Karpas-422 (cell line): ENCODE data around the gene ANO10. TPM values are rescaled to one million over a fixed set of nuclear protein-coding genes. Genes with fewer than 3 reads are reported as not detected.
"Not testable (repeated sequence)": the region's sequence is repeated elsewhere in the genome, so short reads cannot be mapped to it uniquely, and the experiment has no call there.

Source experiments
- DNase-seq: peaks from one replicate; pipeline ENCODE4 v3.0.0-alpha.2; 2015
- H2AFZ ChIP-seq: fragments of 200-600 bp; sonication (generic); 2 replicates; pipeline ENCODE4 v1.6.1; 2014; ENCODE audit warnings: antibody characterized with exemption, low read length, mixed read lengths
- H3K27ac ChIP-seq: fragments of 200-600 bp; sonication (generic); 2 replicates; pipeline ENCODE4 v1.5.1; 2014; ENCODE audit warnings: mild to moderate bottlenecking, low read length, moderate library complexity
- H3K27me3 ChIP-seq: fragments of 200-600 bp; sonication (generic); 2 replicates; pipeline ENCODE4 v1.6.1; 2014; ENCODE audit warnings: low read length, mixed read lengths
- H3K36me3 ChIP-seq: fragments of 200-600 bp; sonication (generic); 2 replicates; pipeline ENCODE4 v1.6.1; 2014; ENCODE audit warnings: low read length, mixed read lengths; ENCODE audit not compliant: insufficient read depth
- H3K4me1 ChIP-seq: fragments of 200-600 bp; sonication (generic); 2 replicates; pipeline ENCODE4 v1.6.1; 2014; ENCODE audit warnings: mild to moderate bottlenecking, low read length, mixed read lengths
- H3K4me2 ChIP-seq: fragments of 200-600 bp; sonication (generic); 2 replicates; pipeline ENCODE4 v1.6.1; 2014; ENCODE audit warnings: low read length, low read depth, mild to moderate bottlenecking; ENCODE audit not compliant: poor library complexity, severe bottlenecking
- H3K4me3 ChIP-seq: fragments of 200-600 bp; sonication (generic); 2 replicates; pipeline ENCODE4 v1.5.1; 2014; ENCODE audit warnings: mild to moderate bottlenecking, antibody characterized with exemption, low read length, mixed read lengths
- H3K79me2 ChIP-seq: fragments of 200-600 bp; sonication (generic); 2 replicates; pipeline ENCODE4 v1.6.1; 2014; ENCODE audit warnings: mild to moderate bottlenecking, low read length, mixed read lengths
- H3K9ac ChIP-seq: fragments of 200-600 bp; sonication (generic); 2 replicates; pipeline ENCODE4 v1.6.0; 2014; ENCODE audit warnings: low read length
- H3K9me2 ChIP-seq: fragments of 200-600 bp; sonication (generic), shearing (Covaris generic); replicated peaks from 2 replicates; pipeline ENCODE4 v1.6.0; 2014; ENCODE audit warnings: mild to moderate bottlenecking, low read length, moderate library complexity; ENCODE audit not compliant: insufficient read depth
- H3K9me3 ChIP-seq: fragments of 300-700, 200-600 bp; sonication (generic); 2 replicates; pipeline ENCODE4 v1.6.1; 2014; ENCODE audit warnings: low read length, mixed read lengths
- H4K20me1 ChIP-seq: fragments of 200-600 bp; sonication (generic); 2 replicates; pipeline ENCODE4 v1.6.1; 2014; ENCODE audit warnings: mild to moderate bottlenecking, antibody characterized with exemption, low read length, low read depth; ENCODE audit not compliant: insufficient read depth
- total RNA-seq: library from RNA; depleted of rRNA; stranded (reverse); fragments of >200 nt; shearing (Covaris generic); gene quantifications from 2 replicates; pipeline ENCODE4 v1.2.3, GENCODE V29; 2014; ENCODE audit warnings: low replicate concordance

The ANO10 gene
- total RNA-seq, 1 experiment from 2014 or later: 3.2 TPM

GRCh38 chr3:43599959-43600358 lies 21.9 kb downstream of the ANO10 start:
- H3K9ac ChIP-seq, H2AFZ ChIP-seq, H3K27ac ChIP-seq, H3K27me3 ChIP-seq, H3K4me3 ChIP-seq, H4K20me1 ChIP-seq, H3K79me2 ChIP-seq, H3K4me2 ChIP-seq, H3K4me1 ChIP-seq, DNase-seq, H3K9me3 ChIP-seq, H3K36me3 ChIP-seq, H3K9me2 ChIP-seq: not testable (repeated sequence)

GRCh38 chr3:43597961-43598360 lies 23.9 kb downstream of the ANO10 start:
- H3K4me3 ChIP-seq: no peak overlapping the region
- H3K79me2 ChIP-seq: no peaks in the 10 kb centered on the region
- no peak for DNase-seq
- no peaks in the 10 kb centered on the region for H3K27me3 ChIP-seq
- no peaks in the 10 kb centered on the region for H4K20me1 ChIP-seq
- no peak overlapping the region for H2AFZ ChIP-seq
- no peaks in the 10 kb centered on the region for H3K9me3 ChIP-seq
- no peaks in the 10 kb centered on the region for H3K36me3 ChIP-seq
- H3K4me1 ChIP-seq: no peaks in the 10 kb centered on the region
- no peak overlapping the region for H3K9ac ChIP-seq
- no peaks in the 10 kb centered on the region for H3K9me2 ChIP-seq
- no peak overlapping the region for H3K4me2 ChIP-seq
- no peak overlapping the region for H3K27ac ChIP-seq

GRCh38 chr3:43596178-43596577 lies 25.6 kb downstream of the ANO10 start:
- DNase-seq, H3K27ac ChIP-seq, H2AFZ ChIP-seq, H3K4me2 ChIP-seq, H4K20me1 ChIP-seq, H3K9me2 ChIP-seq, H3K36me3 ChIP-seq, H3K4me3 ChIP-seq, H3K27me3 ChIP-seq, H3K4me1 ChIP-seq, H3K79me2 ChIP-seq, H3K9ac ChIP-seq, H3K9me3 ChIP-seq: not testable (repeated sequence)

GRCh38 chr3:43595280-43595679 lies 26.5 kb downstream of the ANO10 start:
- H3K4me3 ChIP-seq, H2AFZ ChIP-seq, DNase-seq, H3K36me3 ChIP-seq, H3K9me2 ChIP-seq, H3K4me2 ChIP-seq, H3K27ac ChIP-seq, H3K27me3 ChIP-seq, H3K9ac ChIP-seq, H3K9me3 ChIP-seq, H4K20me1 ChIP-seq, H3K79me2 ChIP-seq, H3K4me1 ChIP-seq: not testable (repeated sequence)

GRCh38 chr3:43593588-43593987 lies 28.2 kb downstream of the ANO10 start:
- H3K27ac ChIP-seq, H4K20me1 ChIP-seq, H3K4me3 ChIP-seq, H3K9me3 ChIP-seq, H3K9me2 ChIP-seq, H3K36me3 ChIP-seq, DNase-seq, H3K4me2 ChIP-seq, H3K9ac ChIP-seq, H3K79me2 ChIP-seq, H3K27me3 ChIP-seq, H3K4me1 ChIP-seq, H2AFZ ChIP-seq: not testable (repeated sequence)

- H3K9me3 ChIP-seq, H3K79me2 ChIP-seq, H3K27ac ChIP-seq, H3K36me3 ChIP-seq, H4K20me1 ChIP-seq, H3K9me2 ChIP-seq, H3K27me3 ChIP-seq, H3K4me2 ChIP-seq, H3K9ac ChIP-seq, H3K4me1 ChIP-seq, H2AFZ ChIP-seq, H3K4me3 ChIP-seq, DNase-seq: not testable (repeated sequence)
These were observed 29.9 kb downstream of the ANO10 start for GRCh38 chr3:43591866-43592265.

- Histone ChIP-seq H3K36me3 (no peaks in the 10 kb centered on the region), H3K79me2 (no peaks in the 10 kb centered on the region), H3K4me1 (no peaks in the 10 kb centered on the region), H3K4me2 (no peak overlapping the region), H2AFZ (no peak overlapping the region), H3K9me3 (no peaks in the 10 kb centered on the region), H4K20me1 (no peaks in the 10 kb centered on the region), H3K9ac (no peak overlapping the region), H3K4me3 (no peak overlapping the region), H3K27ac (no peak overlapping the region), H3K27me3 (no peaks in the 10 kb centered on the region), H3K9me2 (no peaks in the 10 kb centered on the region)
- no peak for DNase-seq
These were observed 34.5 kb downstream of the ANO10 start for GRCh38 chr3:43587303-43587702.

- H2AFZ ChIP-seq: no peak overlapping the region
- no peak overlapping the region for H3K4me3 ChIP-seq
- H3K9me2 ChIP-seq: no peaks in the 10 kb centered on the region
- H4K20me1 ChIP-seq: no peaks in the 10 kb centered on the region
- H3K9ac ChIP-seq: no peak overlapping the region
- no peaks in the 10 kb centered on the region for H3K36me3 ChIP-seq
- H3K4me1 ChIP-seq: no peaks in the 10 kb centered on the region
- H3K27me3 ChIP-seq: no peaks in the 10 kb centered on the region
- DNase-seq: no peak
- H3K79me2 ChIP-seq: no peaks in the 10 kb centered on the region
- no peaks in the 10 kb centered on the region for H3K9me3 ChIP-seq
- H3K4me2 ChIP-seq: no peak overlapping the region
- H3K27ac ChIP-seq: no peak overlapping the region
These were observed 37.6 kb downstream of the ANO10 start for GRCh38 chr3:43584043-43584826.

- H3K27me3 ChIP-seq: no peaks in the 10 kb centered on the region
- no peak overlapping the region for H3K4me3 ChIP-seq
- H3K4me1 ChIP-seq: no peaks in the 10 kb centered on the region
- no peaks in the 10 kb centered on the region for H3K79me2 ChIP-seq
- no peak overlapping the region for H3K9ac ChIP-seq
- no peaks in the 10 kb centered on the region for H3K36me3 ChIP-seq
- H3K4me2 ChIP-seq: no peak overlapping the region
- no peaks in the 10 kb centered on the region for H3K9me3 ChIP-seq
- no peaks in the 10 kb centered on the region for H4K20me1 ChIP-seq
- no peak overlapping the region for H2AFZ ChIP-seq
- no peaks in the 10 kb centered on the region for H3K9me2 ChIP-seq
- no peak overlapping the region for H3K27ac ChIP-seq
- DNase-seq: peak; percentile 63
These were observed 38.3 kb downstream of the ANO10 start for GRCh38 chr3:43583481-43583880.
